Upper lobe of left lung (tissue), 6 donors: ENCODE measurements around the gene RGS9. TPM values are rescaled to one million over a fixed set of nuclear protein-coding genes. Genes with fewer than 3 reads are reported as not detected.

Source experiments
- ATAC-seq, 2 donors: fragments of 200-7000 bp; cut with Tn5 transposase; one replicate each; pipeline ENCODE4 v1.9.1; 2022; ENCODE audit warnings: mild to moderate bottlenecking in 2 of 2, moderate library complexity in 2 of 2; ENCODE audit not compliant: low FRiP score in 2 of 2
- DNase-seq, 2 donors: peaks; one replicate each; pipeline ENCODE4 v3.0.0-alpha.2; 2019 to 2020
- H3K27ac ChIP-seq, 4 donors: fragments of 200-600 bp; sonication (generic); one replicate each; pipeline ENCODE4 v1.5.1; 2016 to 2019
- H3K27me3 ChIP-seq, 4 donors: fragments of 200-600 bp; sonication (generic); one replicate each; pipeline ENCODE4 v1.5.1; 2017 to 2019
- H3K36me3 ChIP-seq, 4 donors: fragments of 200-600 bp; sonication (generic); one replicate each; pipeline ENCODE4 v1.5.1; 2016 to 2019
- H3K4me1 ChIP-seq, 4 donors: fragments of 200-600 bp; sonication (generic); one replicate each; pipeline ENCODE4 v1.5.1; 2018 to 2019
- H3K4me3 ChIP-seq, 4 donors: fragments of 200-600 bp; sonication (generic); one replicate each; pipeline ENCODE4 v1.5.1; 2017 to 2019; ENCODE audit warnings: mild to moderate bottlenecking in 2 of 4, moderate library complexity in 1 of 4
- H3K9me3 ChIP-seq, 4 donors: fragments of 200-600 bp; sonication (generic); one replicate each; pipeline ENCODE4 v1.5.1; 2018 to 2019
- CTCF ChIP-seq, 6 experiments: fragments of 450-650 bp in 4 of 6; fragments of 200-600 bp in 2 of 6; sonication (generic) in 2 of 6; IDR thresholded peaks; one replicate each; pipeline ENCODE4 v1.5.1; 2016 to 2019; ENCODE audit warnings: antibody characterized with exemption in 6 of 6
- EP300 ChIP-seq, 4 donors: sonication (generic); formaldehyde crosslinking; IDR thresholded peaks; one replicate each; pipeline ENCODE4 v1.5.1; 2017; ENCODE audit warnings: antibody characterized with exemption in 4 of 4, control low read depth in 2 of 4
- POLR2A ChIP-seq, 4 donors: fragments of 450-650 bp; IDR thresholded peaks; one replicate each; pipeline ENCODE4 v1.5.1; 2016 to 2017; ENCODE audit warnings: antibody characterized with exemption in 4 of 4, mild to moderate bottlenecking in 2 of 4
- POLR2AphosphoS5 ChIP-seq, 2 donors: sonication (generic); formaldehyde crosslinking; IDR thresholded peaks; one replicate each; pipeline ENCODE4 v1.5.1; 2017; ENCODE audit warnings: antibody characterized with exemption in 2 of 2
- WGBS, 2 donors: methylation state at CpG; one replicate each; pipeline ENCODE4 v1.1.5; 2017 to 2018; 5-methylcytosine and 5-hydroxymethylcytosine counted together
- total RNA-seq, 6 donors: library from RNA; depleted of rRNA in 4 of 6; stranded (reverse); fragments of >200 nt in 4 of 6; gene quantifications; one replicate each; pipeline versions ENCODE4 v1.1.0 to v1.2.1, GENCODE V29; 2016 to 2021
- donor health status: DM: no; HTN: no; CAD: no; lungs with moderate emphysema.
- donor health status: DM: no; HTN: yes; CAD: no; lungs with severe emphysema.

RGS9 gene
- total RNA-seq, 6 donors from 2014 or later, result 3.9 to 16.2 (median 8.1) TPM

GRCh38 chr17:65167566-65167965 lies 30.4 kb downstream of the RGS9 start:
- peaks cover 15 to 31% (median 24%) of the 10 kb centered on the region in 4 donors for H3K4me1 ChIP-seq
- WGBS, 2 donors, result 91 to 93% methylated on average over 8 of the region's 8 CpGs
- no peak for TF ChIP-seq POLR2A (IDR thresholded peaks at IDR 0.05)
- TF ChIP-seq CTCF (IDR thresholded peaks at IDR 0.05), result no peak
- no peak for TF ChIP-seq POLR2AphosphoS5 (IDR thresholded peaks at IDR 0.05)
- TF ChIP-seq EP300 (IDR thresholded peaks at IDR 0.05), result no peak
- no peak overlapping the region for H3K4me3 ChIP-seq
- H3K27me3 ChIP-seq, result no peaks in the 10 kb centered on the region
- no peaks in the 10 kb centered on the region for H3K36me3 ChIP-seq
- peak overlapping the region in 1 of 4 donors; percentile 44 for H3K27ac ChIP-seq
- ATAC-seq (no peak), DNase-seq (no peak)
- H3K9me3 ChIP-seq, result no peaks in the 10 kb centered on the region

- ATAC-seq, result no peak
Measured at GRCh38 chr17:65169691-65170090, 32.5 kb downstream of the RGS9 start.

GRCh38 chr17:65170839-65171238 lies 33.7 kb downstream of the RGS9 start:
- no peaks in the 10 kb centered on the region for H3K9me3 ChIP-seq
- DNase-seq (peak in 1 of 2 donors; percentile 57), ATAC-seq (peak in 1 of 2 donors; percentile 49)
- WGBS, 2 donors, result 24 to 40% methylated on average over 10 of the region's 10 CpGs
- H3K4me3 ChIP-seq, result no peak overlapping the region
- no peaks in the 10 kb centered on the region for H3K27me3 ChIP-seq
- H3K36me3 ChIP-seq, result no peaks in the 10 kb centered on the region
- H3K4me1 ChIP-seq, result peaks cover 18 to 39% (median 34%) of the 10 kb centered on the region in 4 donors
- peak overlapping the region in 3 of 4 donors; percentile 17 to 49 (median 49) for H3K27ac ChIP-seq
- TF ChIP-seq CTCF (IDR thresholded peaks at IDR 0.05) (no peak), POLR2A (IDR thresholded peaks at IDR 0.05) (no peak), POLR2AphosphoS5 (IDR thresholded peaks at IDR 0.05) (no peak), EP300 (IDR thresholded peaks at IDR 0.05) (no peak)

More at GRCh38 chr17:65169691-65170090, 32.5 kb downstream of the RGS9 start:
- H3K27ac ChIP-seq, result no peak overlapping the region
- no peaks in the 10 kb centered on the region for H3K27me3 ChIP-seq
- H3K4me3 ChIP-seq, result no peak overlapping the region
- peaks cover 18 to 39% (median 34%) of the 10 kb centered on the region in 4 donors for H3K4me1 ChIP-seq
- H3K36me3 ChIP-seq, result no peaks in the 10 kb centered on the region
- no peaks in the 10 kb centered on the region for H3K9me3 ChIP-seq
- no peak for DNase-seq
- WGBS, 2 donors, result 91 to 92% methylated on average over 3 of the region's 3 CpGs
- TF ChIP-seq POLR2AphosphoS5 (IDR thresholded peaks at IDR 0.05), result no peak
- TF ChIP-seq POLR2A (IDR thresholded peaks at IDR 0.05), result no peak
- no peak for TF ChIP-seq CTCF (IDR thresholded peaks at IDR 0.05)
- no peak for TF ChIP-seq EP300 (IDR thresholded peaks at IDR 0.05)

GRCh38 chr17:65171752-65172151 lies 34.6 kb downstream of the RGS9 start:
- Histone ChIP-seq H3K27me3 (no peaks in the 10 kb centered on the region), H3K4me3 (no peak overlapping the region), H3K27ac (peak overlapping the region in 3 of 4 donors; percentile 17 to 49 (median 49)), H3K9me3 (no peaks in the 10 kb centered on the region), H3K36me3 (no peaks in the 10 kb centered on the region), H3K4me1 (peaks cover 18 to 39% (median 34%) of the 10 kb centered on the region in 4 donors)
- TF ChIP-seq POLR2A (IDR thresholded peaks at IDR 0.05), result no peak
- TF ChIP-seq CTCF (IDR thresholded peaks at IDR 0.05), result no peak
- TF ChIP-seq EP300 (IDR thresholded peaks at IDR 0.05), result no peak
- no peak for TF ChIP-seq POLR2AphosphoS5 (IDR thresholded peaks at IDR 0.05)
- DNase-seq (no peak), ATAC-seq (no peak)
- WGBS, 2 donors, result 36 to 43% methylated on average over 4 of the region's 4 CpGs

GRCh38 chr17:65172496-65173136 lies 35.4 kb downstream of the RGS9 start:
- 88 to 96% methylated on average over 11 of the region's 11 CpGs for WGBS, 2 donors
- no peaks in the 10 kb centered on the region for H3K36me3 ChIP-seq
- ATAC-seq (no peak), DNase-seq (no peak)
- no peaks in the 10 kb centered on the region for H3K27me3 ChIP-seq
- no peaks in the 10 kb centered on the region for H3K9me3 ChIP-seq
- no peak overlapping the region for H3K4me3 ChIP-seq
- peak overlapping the region in 3 of 4 donors; percentile 49 to 65 (median 54) for H3K27ac ChIP-seq
- H3K4me1 ChIP-seq, result peaks cover 18 to 39% (median 34%) of the 10 kb centered on the region in 4 donors
- TF ChIP-seq EP300 (IDR thresholded peaks at IDR 0.05), result no peak
- no peak for TF ChIP-seq POLR2AphosphoS5 (IDR thresholded peaks at IDR 0.05)
- TF ChIP-seq CTCF (IDR thresholded peaks at IDR 0.05), result no peak
- no peak for TF ChIP-seq POLR2A (IDR thresholded peaks at IDR 0.05)
